Panc1 (cell line): ENCODE data around the gene CHEK2. TPM values are rescaled to one million over a fixed set of nuclear protein-coding genes. Genes with fewer than 3 reads are reported as not detected.

Experiments used
- ATAC-seq: fragments of 200-7000 bp; cut with Tn5 transposase; 2 replicates; pipeline ENCODE4 v1.9.1; 2020; ENCODE audit warnings: mild to moderate bottlenecking, moderate library complexity
- Bru-seq: library from RNA; stranded (reverse); fragments of 400-500 nt; gene quantifications from one replicate; lab custom pipeline; 2021; lab: Mats Ljungman, UMichigan
- BruChase-seq, 2 experiments: library from RNA; stranded (reverse); fragments of 400-500 nt; gene quantifications; one replicate each; lab custom pipeline; 2021; lab: Mats Ljungman, UMichigan
- BruUV-seq: library from RNA; stranded (reverse); fragments of 400-500 nt; replicated peaks from 2 replicates; lab custom pipeline; 2021; lab: Mats Ljungman, UMichigan
- CTCF ChIA-PET: fragments of 300-600 bp; sonication (Branson Sonifier 250); formaldehyde crosslinking; loops from one replicate; lab custom pipeline; 2022; ENCODE audit warnings: antibody characterized with exemption; lab: Charles Lee
- POLR2A ChIA-PET: fragments of 300-600 bp; sonication (Branson Sonifier 250); formaldehyde crosslinking; loops from one replicate; lab custom pipeline; 2022; ENCODE audit warnings: antibody characterized with exemption; lab: Charles Lee
- DNase-seq: peaks from one replicate; pipeline ENCODE4 v3.0.0-alpha.2; 2010; ENCODE audit warnings: low read depth, low spot score
- H3K27ac ChIP-seq: 2 replicates; pipeline ENCODE4 v1.5.1; 2011; ENCODE audit warnings: mild to moderate bottlenecking, low read length, inconsistent platforms
- H3K27me3 ChIP-seq: fragments of 200-500 bp; sonication (Bioruptor generic); 2 replicates; pipeline ENCODE4 v1.6.0; 2014; ENCODE audit warnings: low read length, inconsistent platforms; ENCODE audit not compliant: control insufficient read depth, insufficient read depth
- H3K36me3 ChIP-seq: fragments of 200-500 bp; sonication (Bioruptor generic); 2 replicates; pipeline ENCODE4 v1.5.1; 2014; ENCODE audit warnings: inconsistent platforms, mild to moderate bottlenecking, low read length, moderate library complexity; ENCODE audit not compliant: control insufficient read depth, insufficient read depth
- H3K4me1 ChIP-seq: 2 replicates; pipeline ENCODE4 v1.5.1; 2011; ENCODE audit warnings: inconsistent platforms, mild to moderate bottlenecking, low read length, moderate library complexity; ENCODE audit not compliant: control insufficient read depth, insufficient read depth
- H3K4me3 ChIP-seq, 2 experiments: 2 replicates each; pipeline ENCODE4 v1.5.1; 2011 to 2012; ENCODE audit warnings: low read depth in 2 of 2, low read length in 2 of 2, mild to moderate bottlenecking in 2 of 2, inconsistent platforms in 1 of 2, moderate library complexity in 1 of 2
- H3K9me3 ChIP-seq: fragments of 200-500 bp; sonication (Bioruptor generic); 2 replicates; pipeline ENCODE4 v1.5.1; 2014; ENCODE audit warnings: low read depth, mild to moderate bottlenecking, inconsistent platforms, low read length, moderate library complexity; ENCODE audit not compliant: control insufficient read depth, insufficient read depth
- CTCF ChIP-seq: fragments of 450-650 bp; IDR thresholded peaks from 2 replicates; pipeline ENCODE4 v1.5.1; 2017; ENCODE audit warnings: mild to moderate bottlenecking
- POLR2AphosphoS5 ChIP-seq: IDR thresholded peaks from 2 replicates; pipeline ENCODE4 v1.6.1; 2012; ENCODE audit warnings: mild to moderate bottlenecking, low read depth, low read length, moderate library complexity
- REST ChIP-seq, 2 experiments: IDR thresholded peaks; 2 replicates each; pipeline ENCODE4 v1.6.1; 2011 to 2012; ENCODE audit warnings: low read depth in 2 of 2, control low read depth in 1 of 2, low read length in 1 of 2, mild to moderate bottlenecking in 1 of 2, moderate library complexity in 1 of 2; ENCODE audit not compliant: insufficient read depth in 1 of 2
- SIN3A ChIP-seq: IDR thresholded peaks from 2 replicates; pipeline ENCODE4 v1.6.1; 2012; ENCODE audit warnings: low read depth, mild to moderate bottlenecking, low read length, moderate library complexity, borderline replicate concordance; ENCODE audit not compliant: insufficient read depth
- TCF7L2 ChIP-seq: IDR thresholded peaks from 2 replicates; pipeline ENCODE4 v1.6.1; 2011; ENCODE audit warnings: mild to moderate bottlenecking, low read depth, low read length, inconsistent platforms
- in situ Hi-C: cut with HindIII; loops from 2 replicates; pipeline ENCODE4 v1.10.0; 2016; ENCODE audit warnings: low sequenced_read_pairs, low pct_unique_long_range_greater_than_20kb
- intact Hi-C: fragments of 100-400 bp; cut with micrococcal nuclease; formaldehyde crosslinking; loops from one replicate; pipeline ENCODE4 v1.10.0; 2022; ENCODE audit not compliant: unreplicated experiment
- long read RNA-seq: library from polyadenylated mRNA; unstranded; transcript quantifications from one replicate; pipeline ENCODE4 v2.0.0, GENCODE V29; 2021; ENCODE audit not compliant: unreplicated experiment
- polyA plus RNA-seq: library from polyadenylated mRNA; unstranded; fragments of >200 nt; gene quantifications from one replicate; pipeline ENCODE4 v1.2.1, GENCODE V29; 2012; ENCODE audit warnings: missing spikeins; ENCODE audit not compliant: insufficient read length
- total RNA-seq: library from RNA; stranded (reverse); gene quantifications from one replicate; pipeline ENCODE4 v1.2.1, GENCODE V29; 2021; ENCODE audit not compliant: unreplicated experiment

The CHEK2 gene
- total RNA-seq (29.5 TPM), Bru-seq, nascent RNA (percentile 63 among the genes with signal in this experiment), BruChase-seq, experiment 1, labeled RNA remaining after a 2-hour chase (percentile 68 among the genes with signal in this experiment), BruChase-seq, experiment 2, labeled RNA remaining after a 6-hour chase (percentile 70 among the genes with signal in this experiment)
- 15.0 TPM for polyA plus RNA-seq
- long read RNA-seq, transcript CHEK2-208 (15 exons, 1,844 nt) = major isoform, 26 of 45 reads
- long read RNA-seq, partial matches to known transcripts = 7 of 45 reads
- long read RNA-seq, other reads (novel, unspliced or antisense) = 11 of 45 reads

GRCh38 chr22:28741785-28742561 lies at the start of gene CHEK2, which contains the start of gene HSCB:
CHEK2 (minus strand) TSS chr22:28741820; CDS start chr22:28734721, 7,099 bp downstream.
HSCB (plus strand) TSS chr22:28742039; CDS start chr22:28742096, 57 bp downstream.
- in situ Hi-C loops = no loop called here
- H3K27me3 ChIP-seq = no peaks in the 10 kb centered on the region
- no TSS peak for BruUV-seq
- TF ChIP-seq POLR2AphosphoS5 (peak; percentile 61), TCF7L2 (peak; percentile 42; the same call in 1 of the 2 replicates), CTCF (no peak)
- ChIA-PET CTCF (interaction anchor here (0.6 kb wide), 1 partner anchor 316 kb away, joined by 6 read pairs; no protein-coding TSS in a partner anchor), POLR2A (no interaction called here)
- DNase-seq (peak; percentile 89), ATAC-seq (peak; percentile 97)
- peak within 1 kb of the TSS; percentile 96 for H3K27ac ChIP-seq
- no peaks in the 10 kb centered on the region for H3K9me3 ChIP-seq
- intact Hi-C loops = no loop called here
- H3K4me3 ChIP-seq = peak within 1 kb of the TSS; percentile 79 to 91
- H3K36me3 ChIP-seq = peaks cover 4% of the 10 kb centered on the region
- H3K4me1 ChIP-seq = peaks cover 8% of the 10 kb centered on the region

- BruUV-seq = no TSS peak
- intact Hi-C loops (no loop called here), in situ Hi-C loops (no loop called here)
- Histone ChIP-seq H3K27me3 (no peaks in the 10 kb centered on the region), H3K36me3 (peaks cover 26% of the 10 kb centered on the region), H3K27ac (no peak overlapping the region), H3K4me3 (no peak overlapping the region), H3K9me3 (no peaks in the 10 kb centered on the region), H3K4me1 (no peaks in the 10 kb centered on the region)
- TF ChIP-seq CTCF (no peak), REST (IDR thresholded peaks at IDR 0.05; ENCODE audit: insufficient read depth in 1 of 2, low read depth in 2 of 2, low read length in 1 of 2) (no peak), TCF7L2 (no peak), SIN3A (no peak), POLR2AphosphoS5 (no peak)
- POLR2A ChIA-PET = no interaction called here
- CTCF ChIA-PET = no interaction called here
- ATAC-seq = no peak
- DNase-seq = no peak
Observed at GRCh38 chr22:28791124-28791523, 49.5 kb upstream of the CHEK2 start.
